GM18861 (cell line): ENCODE results near the gene SF3A2.
A peak's percentile ranks its signal among the peaks of the same experiment; 100 is the strongest.
"Not testable (repeated sequence)": the region's sequence is repeated elsewhere in the genome, so short reads cannot be mapped to it uniquely, and the experiment has no call there.

Source experiments
- ATAC-seq: cut with Tn5 transposase; IDR thresholded peaks from one replicate; pipeline ENCODE4 v1.9.1; 2021; ENCODE audit not compliant: unreplicated experiment

The SF3A2 gene

DNA sequence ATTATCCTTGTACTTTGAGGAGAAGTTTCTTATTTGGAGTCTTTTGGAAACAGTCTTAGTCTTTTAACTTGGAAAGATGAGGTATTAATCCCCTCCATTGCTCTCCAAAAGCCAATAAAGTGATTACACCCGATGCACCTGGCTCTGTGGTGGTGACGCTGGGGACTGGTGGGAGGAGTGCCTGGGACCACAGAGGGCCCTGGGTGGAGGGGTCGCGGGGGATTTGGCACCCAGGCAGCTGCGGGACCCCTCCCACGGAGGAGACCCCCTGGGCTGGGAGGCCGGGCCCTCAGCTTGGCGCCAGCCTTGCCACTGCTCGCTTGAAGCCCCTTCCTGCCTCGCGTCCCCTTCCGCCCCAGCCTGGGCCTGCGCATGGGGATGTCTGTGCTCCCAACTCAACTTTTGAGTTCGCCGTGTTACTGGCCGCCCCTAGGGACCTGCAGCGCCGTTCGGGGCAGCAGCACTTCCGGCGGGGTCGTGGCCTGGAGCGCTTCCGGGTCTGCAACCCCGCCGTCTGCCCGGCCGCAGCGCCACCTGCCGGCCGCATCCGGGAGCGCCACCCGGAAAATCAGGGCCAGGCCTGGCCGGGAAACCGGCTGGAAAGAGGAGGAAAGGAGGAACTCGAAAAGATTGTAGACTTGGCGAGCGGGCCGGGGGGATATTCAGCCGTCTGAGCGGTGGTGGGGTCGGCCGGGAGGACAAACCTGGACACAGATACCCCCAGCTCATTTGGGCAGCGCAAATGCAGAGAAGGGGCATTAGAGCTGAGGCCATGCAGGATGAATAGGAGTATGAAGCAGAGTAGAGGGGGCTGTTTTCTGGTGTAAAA lies 36.9 kb downstream of the SF3A2 start:
- peak; percentile 22 for ATAC-seq

DNA sequence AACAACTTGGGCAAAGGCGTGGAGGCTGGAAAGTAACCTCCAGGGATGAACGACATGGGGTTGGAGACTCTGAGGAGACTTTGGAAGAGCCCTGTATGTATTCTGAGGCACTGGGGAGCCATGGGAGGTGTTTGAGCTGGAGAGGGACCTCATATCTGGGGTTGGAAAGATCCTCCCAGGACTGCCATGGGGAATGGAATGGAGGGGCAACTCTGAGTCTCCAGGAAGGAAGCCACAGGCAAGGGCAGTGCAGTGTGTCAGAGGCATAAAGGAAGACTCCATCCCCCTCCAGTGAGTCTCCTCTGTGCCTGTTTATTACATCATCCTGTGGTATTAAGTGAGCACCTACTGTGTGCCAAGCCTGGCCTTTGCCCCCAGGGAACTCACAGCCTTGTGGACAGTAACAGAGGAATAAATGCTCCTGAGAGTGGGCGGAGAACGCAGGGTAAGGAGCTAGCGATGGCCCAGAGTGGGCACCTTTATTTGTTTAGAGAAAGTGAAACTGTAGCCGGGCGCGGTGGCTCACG lies 37.6 kb downstream of the SF3A2 start:
- ATAC-seq, result no peak

DNA sequence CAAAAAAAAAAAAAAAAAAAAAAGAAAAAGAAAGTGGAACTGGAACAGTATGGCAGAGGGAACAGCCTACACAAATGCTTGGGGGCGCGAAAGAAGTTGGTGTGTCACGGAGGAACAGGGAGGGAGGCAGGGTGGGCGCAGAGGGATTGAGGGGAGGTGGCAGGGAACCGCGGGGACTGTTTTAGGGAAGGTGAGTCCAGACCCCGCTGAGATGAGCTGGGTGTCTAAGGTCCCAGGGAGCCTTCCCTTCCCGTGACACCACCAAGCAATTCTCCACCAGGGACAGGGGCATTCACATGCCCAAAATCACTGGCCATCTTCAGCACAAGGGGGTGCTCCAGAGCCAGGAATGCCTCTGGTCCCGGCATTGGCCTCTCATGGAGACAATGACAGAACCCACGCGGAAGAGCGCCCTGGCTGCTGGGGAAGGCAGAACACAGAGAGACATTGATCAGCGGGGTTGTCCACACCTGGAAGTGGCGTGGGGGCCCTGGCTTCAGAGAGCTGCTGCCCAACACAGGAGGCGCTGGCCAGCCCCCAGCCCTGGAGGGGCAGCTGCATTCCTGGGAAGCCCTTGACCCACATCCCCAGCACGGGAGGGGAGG lies 38.4 kb downstream of the SF3A2 start:
- ATAC-seq, result no peak

DNA sequence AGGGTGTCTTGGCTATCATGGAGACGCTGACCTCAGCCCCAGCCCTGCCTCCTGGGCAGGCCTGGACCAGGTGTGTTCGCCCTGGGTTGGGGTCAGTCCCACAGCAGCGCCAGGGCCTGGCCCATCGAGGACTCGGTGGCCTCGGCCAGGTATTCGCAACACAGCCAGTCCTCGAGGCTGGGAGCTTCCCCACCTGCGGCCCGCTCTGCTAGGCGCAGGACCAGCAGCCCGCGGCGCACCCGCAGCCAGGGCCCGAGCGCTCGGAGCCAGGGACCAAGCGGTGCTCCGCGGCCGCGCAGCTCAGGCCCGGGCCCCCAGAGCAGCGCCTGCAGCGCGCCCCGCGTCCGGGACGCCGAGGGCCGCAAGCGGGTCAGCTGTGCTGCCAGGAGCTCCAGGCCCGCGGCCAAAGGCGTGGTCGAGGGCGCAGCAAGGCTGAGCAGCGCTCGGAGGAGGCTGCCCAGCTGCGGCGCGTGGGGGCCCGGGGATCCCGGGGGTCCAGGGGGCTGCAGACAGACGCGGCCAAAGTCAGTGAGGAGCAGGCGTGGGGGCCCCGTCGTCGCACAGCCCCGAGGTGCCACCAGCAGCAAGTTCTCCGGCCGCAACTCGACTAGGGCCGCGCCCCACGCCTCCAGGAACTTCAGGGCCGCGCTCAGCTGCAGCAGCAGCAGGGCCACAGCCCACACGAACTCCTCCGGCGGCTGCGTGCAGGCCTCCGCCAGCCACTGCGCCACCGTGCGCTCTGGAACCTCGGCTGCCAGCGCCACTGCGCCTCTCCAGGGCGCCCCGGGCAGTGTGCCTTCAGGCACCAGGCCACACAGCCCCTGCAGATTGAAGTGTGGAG lies 39.2 kb downstream of the SF3A2 start:
- ATAC-seq, result no peak

DNA sequence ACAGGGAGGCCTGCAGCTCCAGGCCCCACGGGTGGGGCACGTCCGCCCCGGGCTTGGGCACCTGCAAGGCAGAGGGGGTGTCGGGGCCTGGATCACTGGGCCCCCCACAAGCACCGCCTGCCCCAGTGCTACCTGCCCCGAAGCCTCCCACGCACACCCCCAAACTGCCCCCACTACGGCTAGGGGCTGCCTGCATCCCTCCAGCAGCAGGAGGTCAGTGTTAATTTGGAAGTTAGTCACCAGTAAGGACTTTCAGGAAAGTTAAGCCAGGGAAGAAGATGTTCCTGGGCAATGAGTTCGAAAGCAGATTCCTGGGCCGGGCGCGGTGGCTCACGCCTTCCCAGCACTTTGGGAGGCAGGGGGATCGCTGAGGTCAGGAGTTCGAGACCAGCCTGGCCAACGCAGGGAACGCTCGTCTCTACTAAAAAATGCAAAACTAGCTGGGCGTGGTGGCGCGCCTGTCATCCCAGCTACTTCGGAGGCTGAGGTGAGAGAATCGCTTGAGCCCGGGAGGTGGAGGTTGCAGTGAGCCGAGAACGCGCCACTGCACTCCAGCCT lies 39.9 kb downstream of the SF3A2 start:
- ATAC-seq, result no peak

DNA sequence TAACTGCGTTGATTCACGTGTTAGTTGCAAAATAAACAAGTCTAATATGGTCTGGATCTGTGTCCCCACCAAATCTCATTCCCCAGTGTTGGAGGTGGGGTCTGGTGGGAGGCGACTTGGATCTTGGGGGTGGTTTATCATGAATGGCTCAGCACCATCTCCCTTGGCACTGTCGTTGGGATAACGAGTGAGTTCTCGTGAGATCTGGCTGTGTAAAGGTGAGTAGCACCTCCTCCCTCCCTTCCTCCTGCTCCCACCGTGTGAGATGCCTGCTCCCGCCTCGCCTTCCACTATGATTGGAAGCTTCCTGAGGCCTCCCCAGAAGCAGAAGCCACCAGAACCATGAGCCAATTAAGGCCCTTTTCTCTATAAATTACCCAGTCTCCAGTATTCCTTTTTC lies 40.5 kb downstream of the SF3A2 start:
- no peak for ATAC-seq

DNA sequence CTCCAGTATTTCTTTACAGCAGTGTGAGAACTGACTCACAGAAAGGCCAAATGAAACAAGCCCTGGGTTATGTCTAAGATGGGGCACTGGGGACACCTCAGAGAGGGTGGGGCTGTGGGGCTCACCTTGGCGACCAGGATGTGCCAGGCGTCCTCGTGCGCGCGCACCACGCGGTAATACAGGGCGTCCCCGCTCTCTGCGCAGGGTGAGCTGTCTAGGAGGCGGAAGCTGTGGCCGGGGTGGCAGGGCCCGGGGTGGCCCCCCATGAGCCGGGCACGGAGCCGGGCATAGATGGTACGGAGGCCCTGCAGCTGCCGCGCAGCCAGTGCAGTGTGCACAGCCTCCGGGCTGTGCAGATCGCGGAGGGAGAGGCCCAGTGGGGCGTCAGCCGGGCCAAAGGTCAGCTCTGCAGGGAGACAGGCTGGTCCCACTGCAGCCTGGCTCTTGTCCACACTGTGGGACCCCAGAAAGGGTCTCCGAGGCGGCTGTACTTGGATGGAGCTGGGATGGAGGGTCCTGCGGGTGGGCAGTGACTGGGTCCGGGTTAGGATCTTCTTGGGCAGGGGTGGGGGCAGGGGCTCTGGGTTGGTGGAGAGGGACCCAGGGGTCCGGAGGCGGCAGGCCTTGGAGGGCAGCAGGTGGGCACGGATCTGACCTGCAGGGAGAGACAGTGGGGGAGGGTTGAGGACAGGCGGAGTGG lies 42.0 kb downstream of the SF3A2 start:
- ATAC-seq, result no peak

DNA sequence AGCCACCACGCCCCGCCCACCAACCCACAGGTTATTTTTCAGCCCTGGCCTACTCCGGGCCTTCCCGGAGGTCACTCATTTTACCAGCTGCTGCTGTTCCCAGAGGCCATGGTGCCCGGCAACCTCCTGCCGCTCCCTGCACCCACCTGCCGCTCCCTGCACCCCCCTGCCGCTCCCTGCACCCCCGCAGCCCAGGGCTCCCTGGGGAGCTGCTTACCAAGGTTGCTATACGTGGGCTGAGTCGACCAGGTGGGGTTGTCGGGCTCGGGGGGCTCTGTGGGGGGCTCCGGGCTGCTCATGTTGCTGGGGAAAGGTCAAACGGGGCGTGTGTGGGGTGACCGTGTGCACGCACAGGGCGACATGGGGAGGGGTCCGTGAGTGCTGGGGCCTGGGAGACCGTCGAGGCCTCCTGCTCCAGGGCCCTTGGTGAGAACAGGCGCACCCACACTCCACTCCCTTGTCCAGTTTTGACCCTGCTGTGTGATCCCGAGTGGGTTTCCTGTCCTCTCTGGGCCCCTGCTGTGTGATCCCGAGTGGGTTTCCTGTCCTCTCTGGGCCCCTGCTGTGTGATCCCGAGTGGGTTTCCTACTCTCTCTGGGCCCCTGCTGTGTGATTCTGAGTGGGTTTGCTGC lies 44.1 kb downstream of the SF3A2 start:
- ATAC-seq, result no peak

DNA sequence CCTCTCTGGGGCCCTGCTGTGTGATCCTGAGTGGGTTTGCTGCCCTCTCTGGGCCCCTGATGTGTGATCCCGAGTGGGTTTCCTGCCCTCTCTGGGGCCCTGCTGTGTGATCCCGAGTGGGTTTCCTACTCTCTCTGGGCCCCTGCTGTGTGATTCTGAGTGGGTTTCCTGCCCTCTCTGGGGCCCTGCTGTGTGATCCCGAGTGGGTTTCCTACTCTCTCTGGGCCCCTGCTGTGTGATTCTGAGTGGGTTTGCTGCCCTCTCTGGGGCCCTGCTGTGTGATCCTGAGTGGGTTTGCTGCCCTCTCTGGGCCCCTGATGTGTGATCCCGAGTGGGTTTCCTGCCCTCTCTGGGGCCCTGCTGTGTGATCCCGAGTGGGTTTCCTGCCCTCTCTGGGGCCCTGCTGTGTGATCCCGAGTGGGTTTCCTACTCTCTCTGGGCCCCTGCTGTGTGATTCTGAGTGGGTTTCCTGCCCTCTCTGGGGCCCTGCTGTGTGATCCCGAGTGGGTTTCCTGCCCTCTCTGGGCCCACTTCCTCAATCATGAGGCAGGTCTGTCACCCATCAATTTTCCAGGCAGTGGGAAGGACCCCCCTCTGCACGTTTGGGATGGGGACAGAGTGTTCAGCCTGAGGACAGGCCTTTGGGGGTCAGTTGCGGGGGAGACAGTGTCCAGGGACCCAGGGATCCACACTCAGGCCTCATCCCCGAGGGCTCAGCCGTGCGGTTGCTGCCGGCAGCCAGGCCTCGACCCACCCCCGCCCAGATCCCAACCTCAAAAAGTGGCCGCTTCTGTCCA lies 44.8 kb downstream of the SF3A2 start:
- not testable (repeated sequence) for ATAC-seq

DNA sequence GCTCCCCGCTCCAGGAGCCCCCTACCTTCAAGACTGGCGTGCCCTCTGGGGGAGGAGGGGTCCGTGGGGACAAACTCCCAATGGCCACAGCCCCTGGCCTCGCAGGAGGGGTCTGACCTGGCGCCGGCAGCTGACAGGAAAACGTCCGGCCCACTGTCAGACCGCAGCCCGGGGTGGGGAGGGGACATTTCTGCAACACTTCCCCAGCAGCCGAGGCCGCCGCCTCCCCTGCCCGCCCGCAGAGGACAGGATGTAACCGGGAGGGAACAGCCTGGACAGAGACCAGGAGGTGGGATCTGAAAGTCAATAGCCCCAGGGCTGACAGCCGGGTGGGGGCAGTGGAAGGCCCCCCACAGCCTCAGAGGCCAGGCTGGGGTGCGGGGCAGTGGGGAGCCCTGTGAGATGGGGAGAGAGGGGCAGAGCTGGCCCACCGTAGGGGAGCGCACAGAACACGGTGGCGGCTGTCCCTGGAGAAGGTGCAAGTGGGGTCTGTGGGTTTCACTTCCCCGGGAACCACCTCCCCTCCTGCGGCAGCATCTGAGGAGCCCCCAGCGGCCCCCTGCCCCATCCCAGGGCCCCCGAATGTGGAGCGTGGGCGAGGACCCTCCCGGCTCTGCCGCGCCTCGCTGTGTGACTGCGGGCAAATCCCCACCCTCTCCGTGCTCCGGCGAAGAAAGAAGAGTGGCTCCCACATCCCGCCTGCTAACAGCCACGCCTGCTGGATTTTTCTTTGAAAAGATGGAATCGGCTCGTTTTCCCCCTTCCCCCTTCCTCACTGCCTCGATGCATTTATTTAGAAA lies 45.6 kb downstream of the SF3A2 start, which contains the start of gene PEAK3:
Gene PEAK3, minus strand, starts transcription at position 114 of the 800 bp plus-strand sequence. CDS start 1,244 bp downstream, outside the sequence.
- ATAC-seq, result no peak

DNA sequence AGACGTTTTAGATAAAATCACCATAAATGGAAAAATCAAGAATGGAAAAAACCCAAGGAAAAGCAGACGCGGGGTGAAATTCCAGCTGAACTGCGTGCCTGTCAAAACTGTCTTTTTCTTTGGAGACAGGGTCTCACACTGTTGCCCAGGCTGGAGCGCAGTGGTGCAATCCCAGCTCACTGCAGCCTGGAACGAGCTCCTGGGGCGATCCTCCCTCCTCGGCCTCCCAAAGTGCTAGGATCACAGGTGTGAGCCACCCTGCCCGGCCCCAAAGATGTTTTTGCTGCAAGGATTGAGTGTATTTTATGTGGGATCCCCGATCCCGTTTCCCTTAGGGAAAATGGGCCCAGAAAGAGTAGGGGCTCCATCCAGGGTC lies 46.2 kb downstream of the SF3A2 start:
- ATAC-seq, result no peak

DNA sequence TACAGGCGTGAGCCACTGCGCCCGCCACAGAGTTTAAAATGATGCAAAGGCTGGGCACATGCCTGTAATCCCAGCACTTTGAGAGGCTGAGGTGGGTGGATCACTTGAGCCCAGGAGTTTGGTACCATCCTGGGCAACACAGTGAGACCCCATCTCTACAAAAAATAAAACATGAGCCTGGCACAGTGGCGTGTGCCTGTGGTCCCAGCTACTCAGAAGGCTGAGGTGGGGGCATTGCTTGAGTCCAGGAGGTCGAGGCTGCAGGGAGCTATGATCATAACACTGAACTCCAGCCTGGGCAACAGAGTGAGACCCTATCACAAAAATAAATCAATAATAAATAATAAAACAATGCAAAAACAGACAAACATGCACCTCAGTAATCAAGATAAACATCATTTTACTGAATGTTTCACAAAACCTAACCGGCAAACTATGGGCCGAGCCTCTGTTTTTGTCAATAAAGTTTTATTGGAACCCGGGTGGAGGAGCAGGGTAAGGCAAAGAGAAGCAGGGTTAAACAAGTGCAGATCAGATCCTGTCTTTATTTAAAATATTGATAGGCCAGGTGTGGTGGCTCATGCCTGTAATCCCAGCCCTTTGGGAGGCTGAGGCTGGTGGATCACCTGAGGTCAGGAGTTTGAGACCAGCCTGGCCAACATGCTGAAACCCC lies 47.3 kb downstream of the SF3A2 start:
- ATAC-seq, result no peak

DNA sequence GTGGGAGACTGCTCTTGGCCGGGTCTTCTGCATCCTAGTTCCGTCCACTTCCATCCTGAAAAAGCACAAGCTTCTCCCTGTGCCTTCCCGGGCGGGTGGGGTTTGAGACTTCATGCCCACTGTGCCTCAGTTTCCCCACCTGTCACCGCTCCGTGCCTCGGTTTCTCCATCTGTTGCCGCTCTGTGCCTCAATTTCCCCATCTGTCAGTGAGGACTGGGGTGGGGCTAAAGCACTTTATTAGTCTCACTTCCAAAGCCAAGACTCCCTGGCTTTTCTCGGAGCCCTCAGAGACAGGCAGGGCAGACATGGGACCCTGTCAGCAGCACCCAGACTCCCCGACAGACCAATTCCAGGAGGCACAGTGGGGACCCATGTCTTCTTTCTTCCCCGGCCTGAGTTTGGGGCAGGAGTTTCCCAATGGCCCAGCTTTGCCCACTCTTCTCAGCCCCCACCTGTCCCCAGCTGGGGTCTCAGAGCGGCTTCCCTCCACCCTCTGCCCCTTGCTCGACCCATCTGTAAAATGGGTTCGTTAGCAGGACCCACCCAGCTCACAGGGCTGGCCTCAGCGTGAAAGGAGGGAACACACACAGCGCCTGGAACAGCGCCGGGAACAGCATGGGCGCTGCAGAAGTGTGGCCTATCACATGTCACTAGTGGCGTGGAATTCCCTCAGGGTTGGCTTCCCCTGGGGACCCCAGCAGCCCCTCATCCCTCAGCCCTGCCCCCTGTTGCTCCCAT lies 49.9 kb downstream of the SF3A2 start:
- ATAC-seq, result no peak

DNA sequence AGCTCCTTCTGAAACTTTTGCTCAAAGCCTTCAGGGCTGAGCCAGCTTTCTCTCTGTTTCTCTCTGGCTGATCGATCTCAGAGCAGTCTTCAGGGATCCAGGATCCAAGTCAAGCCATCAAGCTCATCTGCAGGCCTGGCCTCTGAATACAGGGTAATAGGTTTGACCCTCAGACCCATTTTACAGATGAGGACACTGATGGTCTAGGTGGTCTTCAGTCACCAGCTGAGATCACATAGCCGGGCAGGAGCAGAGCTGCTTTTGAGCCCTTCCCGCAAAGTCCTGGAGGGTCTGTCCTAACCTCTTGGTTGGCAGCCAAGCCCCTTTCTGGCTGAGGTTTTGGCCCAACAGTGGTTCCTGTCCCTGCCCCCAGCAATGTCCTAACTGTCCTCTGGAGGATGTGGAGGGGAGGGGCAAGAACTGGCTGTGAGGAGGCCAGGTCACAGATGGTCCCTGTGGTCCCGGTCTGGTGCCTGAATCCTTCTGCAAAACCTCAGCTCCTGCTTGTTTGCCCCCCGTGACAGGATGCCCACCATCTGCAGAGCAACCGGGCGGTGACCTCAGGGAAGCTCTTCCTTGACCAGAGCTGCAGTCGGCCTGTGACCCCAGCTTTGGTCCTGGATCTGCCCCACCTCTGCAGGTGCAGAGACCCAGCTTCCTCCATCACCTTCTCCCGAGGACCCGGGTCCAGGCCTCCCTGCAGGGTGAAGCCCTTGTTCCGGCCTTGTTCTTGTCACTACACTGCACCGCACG lies 51.1 kb downstream of the SF3A2 start:
- no peak for ATAC-seq

DNA sequence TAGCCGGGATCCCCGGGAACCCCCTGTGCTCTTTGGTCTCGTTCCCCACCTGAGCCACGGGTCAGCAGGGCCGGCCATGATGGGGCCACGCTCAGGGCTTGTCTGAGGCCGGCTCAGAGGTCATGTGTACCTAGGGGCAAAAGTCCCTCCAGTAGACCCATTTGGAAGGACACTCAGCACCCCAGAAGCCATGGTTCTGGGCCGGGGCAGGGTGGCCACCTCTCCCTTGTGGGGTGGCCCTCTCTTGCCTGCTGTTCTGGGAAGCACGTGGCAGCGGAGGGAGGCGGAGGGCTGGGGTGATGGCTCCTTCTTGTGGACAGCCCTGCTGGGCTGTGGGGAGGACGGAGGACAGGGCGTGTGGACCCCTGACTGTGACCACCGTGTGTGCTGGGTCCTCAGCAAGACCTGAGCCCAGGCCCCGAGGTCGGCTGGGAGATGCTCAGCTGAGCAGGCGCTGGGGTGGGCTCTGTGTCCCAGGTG lies 51.8 kb downstream of the SF3A2 start:
- ATAC-seq, result no peak
